GM10266 (cell line): ENCODE results near the gene BRK1.
"Not testable (repeated sequence)": the region's sequence is repeated elsewhere in the genome, so short reads cannot be mapped to it uniquely, and the experiment has no call there.

ENCODE experiments used
- DNase-seq: peaks from one replicate; pipeline ENCODE4 v3.0.0; 2012; ENCODE audit errors: extremely low spot score
- TF ChIP-seq, protein P1 (sequence below): IDR thresholded peaks from 2 replicates; pipeline ENCODE4 v1.5.1; 2012; ENCODE audit warnings: mild to moderate bottlenecking, low read depth; ENCODE audit not compliant: control insufficient read depth, insufficient read depth; ENCODE audit errors: missing control alignments

Gene BRK1

DNA sequence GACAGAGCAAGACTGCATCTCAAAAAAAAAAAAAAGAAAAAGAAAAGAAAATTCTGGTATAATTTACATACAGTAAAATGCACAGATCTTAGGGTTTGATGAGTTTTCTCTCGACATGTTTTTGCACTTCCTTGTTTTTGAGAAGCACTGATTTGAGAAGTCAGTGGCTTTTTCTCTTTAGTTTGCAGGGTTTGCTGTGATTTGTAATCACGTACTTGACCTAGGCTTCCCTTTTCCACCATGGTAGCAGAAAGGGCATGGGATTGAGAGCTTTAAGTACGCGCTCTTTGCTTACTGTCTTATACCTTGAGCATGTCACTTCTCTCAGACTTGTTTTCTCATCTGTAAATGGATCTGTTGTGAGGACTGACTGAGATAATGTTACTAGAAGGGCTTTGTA, 30.2 kb downstream of the BRK1 start:
- TF ChIP-seq, protein P1, sequence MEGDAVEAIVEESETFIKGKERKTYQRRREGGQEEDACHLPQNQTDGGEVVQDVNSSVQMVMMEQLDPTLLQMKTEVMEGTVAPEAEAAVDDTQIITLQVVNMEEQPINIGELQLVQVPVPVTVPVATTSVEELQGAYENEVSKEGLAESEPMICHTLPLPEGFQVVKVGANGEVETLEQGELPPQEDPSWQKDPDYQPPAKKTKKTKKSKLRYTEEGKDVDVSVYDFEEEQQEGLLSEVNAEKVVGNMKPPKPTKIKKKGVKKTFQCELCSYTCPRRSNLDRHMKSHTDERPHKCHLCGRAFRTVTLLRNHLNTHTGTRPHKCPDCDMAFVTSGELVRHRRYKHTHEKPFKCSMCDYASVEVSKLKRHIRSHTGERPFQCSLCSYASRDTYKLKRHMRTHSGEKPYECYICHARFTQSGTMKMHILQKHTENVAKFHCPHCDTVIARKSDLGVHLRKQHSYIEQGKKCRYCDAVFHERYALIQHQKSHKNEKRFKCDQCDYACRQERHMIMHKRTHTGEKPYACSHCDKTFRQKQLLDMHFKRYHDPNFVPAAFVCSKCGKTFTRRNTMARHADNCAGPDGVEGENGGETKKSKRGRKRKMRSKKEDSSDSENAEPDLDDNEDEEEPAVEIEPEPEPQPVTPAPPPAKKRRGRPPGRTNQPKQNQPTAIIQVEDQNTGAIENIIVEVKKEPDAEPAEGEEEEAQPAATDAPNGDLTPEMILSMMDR: no peak
- no peak for DNase-seq

DNA sequence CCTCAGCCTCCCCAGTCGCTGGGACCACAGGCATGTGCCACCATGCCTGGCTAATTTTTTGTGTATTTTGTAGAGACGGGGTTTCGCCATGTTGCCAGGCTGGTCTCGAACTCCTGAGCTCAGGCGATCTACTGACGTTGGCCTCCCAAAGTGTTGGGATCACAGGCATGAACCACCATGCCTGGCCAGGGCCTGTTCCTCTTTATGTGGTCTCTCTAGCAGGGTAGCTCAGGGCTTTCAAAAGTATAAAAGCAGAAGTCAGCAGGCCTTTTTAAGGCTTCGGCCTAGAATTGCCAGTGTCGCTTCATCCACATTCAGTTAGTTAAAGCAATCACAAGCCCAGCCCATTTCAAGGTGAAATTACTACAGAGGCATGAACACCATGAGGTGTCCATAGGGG, 33.8 kb downstream of the BRK1 start:
- DNase-seq: no peak
- TF ChIP-seq, protein P1: no peak

DNA sequence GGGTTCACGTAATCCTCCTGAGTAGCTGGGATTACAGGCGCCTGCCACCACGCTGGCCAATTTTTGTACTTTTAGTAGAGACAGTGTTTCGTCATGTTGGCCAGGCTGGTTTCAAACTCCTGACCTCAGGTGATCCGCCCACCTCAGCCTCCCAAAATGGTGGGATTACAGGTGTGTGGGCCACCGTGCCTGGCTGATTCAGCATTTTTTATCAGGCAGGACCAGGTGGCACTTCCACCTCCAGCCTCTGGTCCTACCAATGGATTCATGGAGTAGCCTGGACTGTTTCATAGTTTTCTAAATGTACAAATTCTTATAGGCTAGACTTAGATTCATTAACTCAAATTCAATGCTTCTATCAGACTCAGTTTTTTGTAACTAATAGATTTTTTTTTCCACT, 35.5 kb downstream of the BRK1 start:
- no peak for DNase-seq
- TF ChIP-seq, protein P1: no peak

DNA sequence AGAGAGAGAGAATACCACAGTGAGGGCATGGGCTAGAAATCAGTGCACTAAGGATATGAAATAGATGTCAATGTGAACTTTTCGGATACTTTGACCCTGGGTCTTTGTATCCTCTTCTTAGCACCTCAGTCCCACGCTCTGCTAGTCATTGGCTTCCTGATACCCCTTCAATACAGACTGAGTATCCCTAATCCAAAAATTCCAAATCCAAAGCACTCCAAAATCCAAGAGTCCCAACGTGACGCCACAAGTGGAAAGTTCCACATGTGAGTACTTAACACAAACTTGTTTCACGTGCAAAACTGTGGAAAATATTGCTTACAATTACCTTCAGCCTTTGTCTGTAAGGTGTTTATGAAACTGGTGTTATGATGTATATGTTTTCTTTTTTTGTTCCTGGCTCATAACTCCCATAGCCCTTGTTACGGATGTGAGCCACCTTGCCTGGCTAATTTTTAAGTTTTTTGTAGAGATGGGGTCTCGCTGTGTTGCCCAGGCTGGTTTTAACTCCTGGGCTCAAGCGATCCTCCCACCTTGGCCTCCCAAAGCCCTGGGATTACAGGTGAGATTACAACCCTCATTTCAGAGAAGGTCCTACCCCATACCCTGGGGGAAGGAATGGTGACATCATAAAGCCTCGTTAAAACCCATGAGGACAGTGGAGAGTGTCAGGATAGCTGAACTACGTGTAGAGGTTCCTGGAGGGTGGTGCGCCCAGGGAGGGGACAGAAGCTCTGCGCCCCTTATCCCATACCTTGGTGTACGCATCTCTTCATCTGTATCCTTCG, 39.1 kb downstream of the BRK1 start:
- TF ChIP-seq, protein P1: no peak
- no peak for DNase-seq

DNA sequence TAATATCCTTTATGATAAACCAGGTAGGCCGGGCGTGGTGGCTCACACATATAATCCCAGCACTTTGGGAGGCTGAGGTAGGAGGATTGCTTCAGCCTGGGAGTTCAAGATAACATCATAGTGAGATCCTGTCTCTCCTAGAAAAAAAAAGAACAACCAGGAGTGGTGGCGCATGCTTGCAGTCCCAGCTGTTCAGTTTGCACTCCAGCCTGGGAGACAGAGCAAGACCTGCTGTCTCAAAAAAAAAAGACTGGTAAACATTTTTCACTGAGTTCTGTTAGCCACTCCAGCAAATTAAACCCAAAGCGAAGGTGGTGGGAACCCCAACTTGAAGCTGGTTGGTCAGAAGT, 39.6 kb downstream of the BRK1 start:
- no peak for DNase-seq
- TF ChIP-seq, protein P1: no peak

DNA sequence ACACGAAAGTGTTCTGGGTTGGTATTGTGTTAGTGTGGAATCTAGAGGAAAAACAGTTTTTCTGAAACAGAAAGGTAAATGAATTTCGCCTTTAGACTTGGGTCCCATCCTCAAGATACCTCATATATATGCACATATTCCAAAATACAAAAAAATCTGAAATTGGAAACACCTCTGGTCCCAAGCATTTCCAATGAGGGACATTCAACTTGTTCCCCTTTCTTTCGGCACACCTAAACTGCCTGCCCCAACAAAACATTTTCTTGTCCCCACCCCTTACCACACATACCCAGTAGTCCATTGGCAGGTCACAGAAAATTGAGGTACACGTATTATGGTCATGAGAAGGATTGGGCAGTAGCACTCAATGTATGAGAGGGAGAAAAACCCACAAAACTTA, 40.2 kb downstream of the BRK1 start:
- TF ChIP-seq, protein P1: no peak
- no peak for DNase-seq

DNA sequence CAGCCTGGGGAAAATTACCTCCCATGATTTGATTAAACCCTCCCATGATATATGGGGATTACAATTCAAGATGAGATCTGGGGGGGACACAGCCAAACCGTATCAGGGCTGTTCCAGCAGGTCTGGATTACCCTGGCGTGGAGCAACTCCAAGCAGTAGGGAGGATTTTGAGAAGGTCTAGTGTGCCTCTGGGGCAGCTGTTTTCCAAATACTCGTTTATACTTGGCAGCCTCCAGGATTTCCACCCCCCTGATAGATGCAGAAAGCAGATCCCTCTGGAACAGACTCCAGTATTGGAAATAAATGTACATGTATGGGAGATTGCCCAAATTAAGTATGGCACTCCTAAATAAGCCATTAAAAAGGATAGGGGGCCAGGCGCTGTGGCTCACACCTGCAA, 41.6 kb downstream of the BRK1 start:
- TF ChIP-seq, protein P1: no peak
- DNase-seq: no peak

DNA sequence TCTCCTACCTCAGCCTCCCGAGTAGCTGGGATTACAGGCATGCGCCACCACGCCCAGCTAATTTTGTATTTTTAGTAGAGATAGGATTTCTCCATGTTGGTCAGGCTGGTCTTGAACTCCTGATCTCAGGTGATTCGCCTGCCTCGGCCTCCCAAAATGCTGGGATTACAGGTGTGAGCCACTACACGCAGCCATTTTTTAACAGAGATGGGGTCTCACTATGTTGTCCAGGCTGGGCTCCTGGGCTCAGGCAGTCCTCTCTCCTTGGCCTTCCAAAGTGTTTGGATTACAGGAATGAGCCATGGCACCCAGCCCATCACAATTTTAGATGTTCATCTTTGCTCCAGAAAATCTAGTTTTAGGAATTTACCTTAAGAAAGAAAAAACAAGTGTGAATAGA, 43.1 kb downstream of the BRK1 start:
- DNase-seq: not testable (repeated sequence)
